B cell (primary cell): ENCODE measurements around the gene TRPM2. TPM values are rescaled to one million over a fixed set of nuclear protein-coding genes. Genes with fewer than 3 reads are reported as not detected.

Experiments used
- ATAC-seq: fragments of 200-7000 bp; cut with Tn5 transposase; one replicate; pipeline ENCODE4 v1.10.0; 2021; ENCODE audit warnings: low read depth, mild to moderate bottlenecking, moderate number of reproducible peaks, moderate library complexity
- CTCF ChIA-PET: fragments of 350-600 bp; sonication (Branson Sonifier 250); formaldehyde crosslinking; loops from one replicate; lab custom pipeline; 2021; ENCODE audit warnings: antibody characterized with exemption, inconsistent platforms; lab: Charles Lee
- POLR2A ChIA-PET: fragments of 350-600 bp; sonication (Branson Sonifier 250); formaldehyde crosslinking; loops from one replicate; lab custom pipeline; 2021; ENCODE audit warnings: antibody characterized with exemption; lab: Charles Lee
- DNase-seq: peaks from one replicate; pipeline ENCODE4 v3.0.0; 2013
- H2AFZ ChIP-seq: 2 replicates; pipeline ENCODE4 v1.6.1; 2012; ENCODE audit warnings: mild to moderate bottlenecking, low read depth, low read length; ENCODE audit not compliant: insufficient read depth, poor library complexity, severe bottlenecking
- H3K27ac ChIP-seq, 2 donors: 1 replicate in 1 of 2; 2 replicates in 1 of 2; pipeline ENCODE4 v1.5.1; 2012 to 2013; ENCODE audit warnings: low read length in 2 of 2, mild to moderate bottlenecking in 2 of 2, moderate library complexity in 1 of 2
- H3K27me3 ChIP-seq, 4 experiments: fragments of 200-600 bp in 1 of 4; sonication (generic) in 1 of 4; replicated peaks in 1 of 4; 1 replicate in 2 of 4; 2 replicates in 2 of 4; pipeline versions ENCODE4 v1.6.1 to v1.7.0; 2013 to 2016; ENCODE audit warnings: low read length in 3 of 4, mild to moderate bottlenecking in 2 of 4, mixed read lengths in 1 of 4, moderate library complexity in 1 of 4; ENCODE audit not compliant: insufficient read depth in 4 of 4, control insufficient read depth in 3 of 4; ENCODE audit errors: control extremely low read depth in 1 of 4
- H3K36me3 ChIP-seq, 2 experiments: replicated peaks in 1 of 2; 1 replicate in 1 of 2; 2 replicates in 1 of 2; pipeline versions ENCODE4 v1.6.1 to v1.7.1; 2013; ENCODE audit warnings: low read length in 1 of 2; ENCODE audit not compliant: insufficient read depth in 2 of 2, control insufficient read depth in 1 of 2; ENCODE audit errors: control extremely low read depth in 1 of 2, extremely low read depth in 1 of 2
- H3K4me1 ChIP-seq, 2 donors: fragments of 200-600 bp in 1 of 2; sonication (generic) in 1 of 2; 1 replicate in 1 of 2; 2 replicates in 1 of 2; pipeline versions ENCODE4 v1.5.1 to v1.6.1; 2013 to 2017; ENCODE audit warnings: low read length in 2 of 2; ENCODE audit not compliant: control insufficient read depth in 2 of 2, insufficient read depth in 2 of 2
- H3K4me2 ChIP-seq: replicated peaks from 2 replicates; pipeline ENCODE3; 2012; ENCODE audit warnings: mild to moderate bottlenecking, low read depth, low read length; ENCODE audit not compliant: poor library complexity, severe bottlenecking
- H3K4me3 ChIP-seq, 5 experiments: fragments of 200-600 bp in 1 of 5; sonication (generic) in 1 of 5; 1 replicate in 3 of 5; 2 replicates in 2 of 5; pipeline versions ENCODE4 v1.5.1 to v1.7.0; 2011 to 2016; ENCODE audit warnings: low read length in 4 of 5, mild to moderate bottlenecking in 4 of 5, low read depth in 2 of 5, control low read depth in 1 of 5, moderate library complexity in 1 of 5; ENCODE audit not compliant: insufficient read depth in 1 of 5; ENCODE audit errors: control extremely low read depth in 1 of 5, extremely low read depth in 1 of 5
- H3K79me2 ChIP-seq: fragments of 200-600 bp; sonication (generic); one replicate; pipeline ENCODE4 v1.6.0; 2016; ENCODE audit warnings: low read length; ENCODE audit not compliant: control insufficient read depth, insufficient read depth
- H3K9ac ChIP-seq: fragments of 200-600 bp; sonication (generic); 2 replicates; pipeline ENCODE4 v1.6.1; 2017; ENCODE audit warnings: mild to moderate bottlenecking, low read length, moderate library complexity
- H3K9me3 ChIP-seq, 3 donors: one replicate each; pipeline versions ENCODE4 v1.6.1 to v1.7.1; 2013; ENCODE audit warnings: low read length in 2 of 3; ENCODE audit not compliant: control insufficient read depth in 2 of 3, insufficient read depth in 1 of 3; ENCODE audit errors: control extremely low read depth in 1 of 3
- H4K20me1 ChIP-seq: 2 replicates; pipeline ENCODE4 v1.6.0; 2012; ENCODE audit warnings: mild to moderate bottlenecking, low read length; ENCODE audit not compliant: insufficient read depth, control insufficient read depth, poor library complexity, severe bottlenecking
- H3K27ac Mint-ChIP-seq: one replicate; pipeline ENCODE4 v1.8.0; 2021; ENCODE audit warnings: mixed read lengths
- H3K27me3 Mint-ChIP-seq: one replicate; pipeline ENCODE4 v1.8.0; 2021; ENCODE audit warnings: mixed read lengths
- H3K4me1 Mint-ChIP-seq: one replicate; pipeline ENCODE4 v1.8.0; 2021; ENCODE audit warnings: mixed read lengths
- H3K4me3 Mint-ChIP-seq: one replicate; pipeline ENCODE4 v1.8.0; 2021; ENCODE audit warnings: mixed read lengths
- H3K9me3 Mint-ChIP-seq: one replicate; pipeline ENCODE4 v1.8.0; 2022; ENCODE audit warnings: mixed read lengths; ENCODE audit not compliant: insufficient read depth
- CTCF ChIP-seq: fragments of 200-600 bp; IDR thresholded peaks from one replicate; pipeline ENCODE4 v1.8.0; 2022; ENCODE audit warnings: antibody characterized with exemption, mild to moderate bottlenecking
- EZH2 ChIP-seq: IDR thresholded peaks from 2 replicates; pipeline ENCODE4 v1.6.1; 2012; ENCODE audit warnings: borderline replicate concordance, low read depth, mild to moderate bottlenecking, moderate library complexity, low read length; ENCODE audit not compliant: insufficient read depth, poor library complexity, severe bottlenecking
- WGBS: methylation state at CpG from one replicate; pipeline ENCODE4 v1.1.5; 2013; ENCODE audit warnings: missing lambda C conversion rate; ENCODE audit not compliant: insufficient coverage; 5-methylcytosine and 5-hydroxymethylcytosine counted together
- intact Hi-C: fragments of 100-400 bp; cut with micrococcal nuclease; formaldehyde crosslinking; loops from one replicate; pipeline ENCODE4 v1.10.0; 2022
- polyA plus RNA-seq: library from polyadenylated mRNA; depleted of rRNA; stranded (reverse); fragments of >200 nt; gene quantifications from 2 replicates; pipeline ENCODE4 v1.2.3, GENCODE V29; 2012
- total RNA-seq, 2 donors: library from RNA; stranded (reverse); fragments of 120-200 nt in 1 of 2; gene quantifications; 1 replicate in 1 of 2; 2 replicates in 1 of 2; pipeline versions ENCODE4 v1.2.3 to v1.2.4, GENCODE V29; 2013 to 2022

TRPM2 gene
- total and polyA plus RNA-seq, 2 donors (not counting 1 experiment from before 2014, with no cell fraction given) = 1.6 to 8.4 TPM

GRCh38 chr21:44375761-44376241 lies 22.4 kb downstream of the TRPM2 start:
- Mint-ChIP-seq H3K9me3 (no peaks in the 10 kb centered on the region), H3K27ac (peak overlapping the region; percentile 68), H3K27me3 (no peaks in the 10 kb centered on the region), H3K4me1 (peaks cover 18% of the 10 kb centered on the region), H3K4me3 (peak overlapping the region; percentile 32)
- H2AFZ ChIP-seq = peak overlapping the region; percentile 20
- H3K9me3 ChIP-seq = peaks cover 0 to 22% (median 4%) of the 10 kb centered on the region in 3 donors
- ChIA-PET POLR2A (no interaction called here), CTCF (no interaction called here)
- peak overlapping the region; percentile 56 for H3K4me2 ChIP-seq
- H4K20me1 ChIP-seq = no peaks in the 10 kb centered on the region
- DNase-seq = no peak
- TF ChIP-seq EZH2 (no peak), CTCF (no peak)
- peaks cover 14 to 26% of the 10 kb centered on the region in 2 donors for H3K4me1 ChIP-seq
- intact Hi-C loops = no loop called here
- no peak for ATAC-seq
- H3K4me3 ChIP-seq = no peak overlapping the region
- peaks cover 1 to 10% of the 10 kb centered on the region in 2 experiments for H3K36me3 ChIP-seq
- 96% methylated on average over 14 of the region's 19 CpGs for WGBS
- H3K27me3 ChIP-seq = no peaks in the 10 kb centered on the region
- H3K9ac ChIP-seq = no peak overlapping the region
- H3K27ac ChIP-seq = peak overlapping the region in 1 of 2 donors; percentile 7
- no peaks in the 10 kb centered on the region for H3K79me2 ChIP-seq

- POLR2A ChIA-PET = no interaction called here
- Histone ChIP-seq H3K4me1 (peaks cover 14 to 26% of the 10 kb centered on the region in 2 donors), H3K27me3 (no peaks in the 10 kb centered on the region), H3K27ac (no peak overlapping the region), H2AFZ (no peak overlapping the region), H3K4me3 (no peak overlapping the region), H3K79me2 (no peaks in the 10 kb centered on the region), H3K36me3 (peaks cover 1 to 11% of the 10 kb centered on the region in 2 experiments), H3K9ac (no peak overlapping the region), H3K9me3 (peaks cover 0 to 19% (median 4%) of the 10 kb centered on the region in 3 donors), H4K20me1 (no peaks in the 10 kb centered on the region), H3K4me2 (no peak overlapping the region)
- DNase-seq (no peak), ATAC-seq (no peak)
- no peaks in the 10 kb centered on the region for H3K9me3 Mint-ChIP-seq
- no peaks in the 10 kb centered on the region for H3K27me3 Mint-ChIP-seq
- intact Hi-C loops = no loop called here
- no peak overlapping the region for H3K27ac Mint-ChIP-seq
- peaks cover 18% of the 10 kb centered on the region for H3K4me1 Mint-ChIP-seq
- peak overlapping the region; percentile 13 for H3K4me3 Mint-ChIP-seq
- CTCF ChIA-PET = no interaction called here
- 97% methylated on average over 9 of the region's 9 CpGs for WGBS
- TF ChIP-seq CTCF (no peak), EZH2 (no peak)
Observed at GRCh38 chr21:44376606-44377005, 23.2 kb downstream of the TRPM2 start.
